CD4-positive, alpha-beta T cell treated with Interleukin-2 at 100 ng/mL for 4 hours (primary cell): ENCODE data around the gene LIX1.
A peak's percentile ranks its signal among the peaks of the same experiment; 100 is the strongest.
"Not testable (repeated sequence)": the region's sequence is repeated elsewhere in the genome, so short reads cannot be mapped to it uniquely, and the experiment has no call there.

ENCODE experiments used
- DNase-seq: peaks from one replicate; pipeline ENCODE4 v3.0.0-alpha.2; 2020; ENCODE audit warnings: low spot score

The LIX1 gene

DNA sequence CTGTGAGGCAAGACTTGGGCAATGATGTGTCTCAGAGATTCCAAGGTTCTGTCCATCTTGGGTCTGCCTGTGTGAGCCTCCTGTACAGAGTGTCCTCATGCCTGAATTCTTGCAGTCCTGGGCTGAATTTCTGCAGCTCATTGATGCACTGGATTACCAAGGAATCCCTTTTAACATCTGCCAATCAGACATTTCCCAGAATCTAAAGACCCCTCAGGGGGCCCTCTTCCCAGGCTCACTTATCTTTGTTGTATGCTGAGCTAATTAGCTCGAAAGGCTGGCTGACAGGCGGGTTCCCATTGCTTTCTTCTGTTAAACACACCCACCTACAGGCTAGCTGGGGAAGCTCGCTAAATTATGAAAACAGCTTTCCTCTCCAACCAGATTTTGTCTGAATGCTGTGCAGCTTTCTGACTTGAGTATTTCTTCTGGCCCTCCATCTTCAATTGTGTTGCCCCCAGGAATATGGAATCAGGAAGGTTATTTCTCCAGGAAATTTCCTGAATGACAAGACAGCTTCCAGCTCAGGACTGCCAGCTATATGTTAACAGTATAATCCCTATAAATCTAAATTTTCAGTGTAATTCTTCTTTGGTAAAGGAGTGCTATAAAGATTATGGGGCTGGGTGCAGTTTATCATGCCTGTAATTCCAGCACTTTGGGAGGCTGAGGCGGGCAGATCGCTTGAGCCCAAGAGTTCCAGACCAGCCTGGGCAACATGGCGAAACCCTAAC lies at the start of gene LIX1:
Gene LIX1 (minus strand): TSS at position 91 of the 734 bp plus-strand sequence. CDS start 35 bp downstream, at position 56.
- peak; percentile 27 for DNase-seq

- no peak for DNase-seq
These were observed 49.5 kb upstream of the LIX1 start for GRCh38 chr5:97191893-97192292.

DNA sequence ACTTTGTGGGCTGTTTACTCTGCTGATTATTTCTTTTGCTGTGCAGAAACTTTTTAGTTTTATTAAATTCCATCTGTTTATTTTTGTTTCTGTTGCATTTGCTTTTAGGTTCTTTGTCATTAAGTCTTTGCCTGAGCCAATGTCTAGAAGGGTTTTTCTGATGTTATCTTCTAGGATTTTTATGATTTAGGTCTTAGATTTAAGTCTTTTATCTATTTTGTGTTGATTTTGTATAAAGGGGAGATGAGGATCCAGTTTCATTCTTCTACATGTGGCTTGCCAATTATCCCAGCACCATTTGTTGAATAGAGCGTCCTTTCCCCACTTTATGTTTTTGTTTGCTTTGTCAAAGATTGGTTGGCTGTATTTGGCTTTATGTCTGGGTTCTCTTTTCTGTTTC lies 47.1 kb upstream of the LIX1 start:
- DNase-seq: not testable (repeated sequence)

DNA sequence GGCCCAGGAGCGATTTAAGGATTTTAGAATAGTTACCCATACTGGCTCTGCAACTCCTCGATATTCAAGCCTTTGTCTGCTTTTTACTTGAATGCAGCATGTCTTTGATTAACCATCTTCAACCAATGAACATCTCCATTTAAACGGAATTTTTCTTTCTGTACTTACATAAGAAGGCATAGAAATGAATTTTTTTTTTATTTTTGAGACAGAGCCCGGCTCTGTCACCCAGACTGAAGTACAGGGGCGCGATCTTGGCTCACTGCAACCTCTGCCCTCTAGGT lies 41.5 kb upstream of the LIX1 start:
- no peak for DNase-seq

GRCh38 chr5:97183100-97183929 lies 40.9 kb upstream of the LIX1 start, which contains the start of gene RIOK2:
Gene RIOK2, minus strand, starts transcription at chr5:97183247. Its CDS starts 56 bp downstream, at chr5:97183191.
- DNase-seq: peak; percentile 95

DNA sequence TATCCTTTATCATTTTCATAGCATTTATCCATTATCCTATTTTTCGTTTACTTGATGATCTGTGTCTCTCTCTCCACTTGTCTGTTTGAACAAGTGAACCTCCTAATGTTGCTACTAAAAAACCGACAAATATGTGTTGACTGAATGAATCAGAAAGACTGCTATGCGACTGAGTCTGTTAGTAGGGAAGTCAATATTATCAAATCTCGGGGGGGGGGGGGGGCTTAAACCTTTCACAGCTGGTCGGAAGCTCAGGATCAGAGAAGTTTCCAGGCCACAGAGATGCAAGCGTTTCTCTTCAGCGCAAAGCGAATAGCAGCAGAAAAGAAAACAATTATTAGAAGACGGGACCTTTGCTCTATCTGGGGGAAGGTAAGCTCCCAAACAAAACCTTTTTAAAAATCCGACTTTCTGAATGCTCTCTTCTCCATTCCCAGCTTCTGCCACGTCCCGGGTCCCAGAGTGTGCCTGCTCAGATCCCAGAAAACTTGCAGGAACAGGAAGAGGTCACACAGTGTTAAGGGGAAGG lies 40.2 kb upstream of the LIX1 start:
- DNase-seq: peak; percentile 16

DNA sequence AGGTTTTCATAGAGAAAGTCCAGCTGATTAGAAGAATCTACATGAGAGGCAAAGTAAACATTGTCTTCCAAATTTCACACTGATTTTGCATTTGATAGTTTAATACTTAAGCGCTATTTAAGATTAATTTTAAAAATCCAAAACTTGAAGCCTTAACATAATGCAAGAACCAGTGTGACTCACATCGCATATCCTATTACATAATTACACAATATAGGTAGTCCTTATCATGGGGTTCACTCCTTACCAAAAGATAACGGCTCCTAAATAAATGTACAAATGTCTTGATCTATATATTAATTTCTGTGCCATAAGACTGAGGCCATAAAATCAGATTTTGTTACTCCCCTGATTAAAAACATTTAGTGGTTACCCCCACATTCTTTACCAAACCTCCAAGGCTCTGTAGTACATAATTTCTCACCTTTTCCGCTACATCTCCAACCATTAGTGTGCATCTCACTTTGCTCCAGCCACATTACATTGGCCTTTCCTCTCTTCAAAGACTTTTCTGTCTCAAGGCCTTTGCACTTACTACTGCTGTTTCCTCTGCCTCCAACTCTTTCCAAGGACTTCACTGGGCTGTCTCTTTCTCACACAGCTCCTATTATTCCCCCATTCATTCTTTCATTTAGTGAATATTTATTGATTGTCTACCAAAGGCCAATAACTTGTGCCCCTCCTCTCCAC lies 39.6 kb upstream of the LIX1 start:
- DNase-seq: no peak

DNA sequence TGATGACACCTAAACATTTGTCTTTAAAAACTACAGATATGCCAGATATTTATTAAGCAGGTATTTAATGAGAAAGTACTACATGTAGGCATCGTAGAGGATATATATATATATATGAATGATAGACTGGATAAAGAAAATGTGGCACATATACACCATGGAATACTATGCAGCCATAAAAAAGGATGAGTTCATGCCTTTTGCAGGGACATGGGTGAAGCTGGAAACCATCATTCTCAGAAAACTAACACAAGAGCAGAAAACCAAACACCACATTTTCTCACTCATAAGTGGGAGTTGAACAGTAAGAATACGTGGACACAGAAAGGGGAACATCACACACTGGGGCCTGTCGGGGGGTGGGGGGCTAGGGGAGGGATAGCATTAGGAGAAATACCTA lies 37.0 kb upstream of the LIX1 start:
- DNase-seq: not testable (repeated sequence)

GRCh38 chr5:97172227-97172626 lies 29.8 kb upstream of the LIX1 start:
- DNase-seq: no peak

DNA sequence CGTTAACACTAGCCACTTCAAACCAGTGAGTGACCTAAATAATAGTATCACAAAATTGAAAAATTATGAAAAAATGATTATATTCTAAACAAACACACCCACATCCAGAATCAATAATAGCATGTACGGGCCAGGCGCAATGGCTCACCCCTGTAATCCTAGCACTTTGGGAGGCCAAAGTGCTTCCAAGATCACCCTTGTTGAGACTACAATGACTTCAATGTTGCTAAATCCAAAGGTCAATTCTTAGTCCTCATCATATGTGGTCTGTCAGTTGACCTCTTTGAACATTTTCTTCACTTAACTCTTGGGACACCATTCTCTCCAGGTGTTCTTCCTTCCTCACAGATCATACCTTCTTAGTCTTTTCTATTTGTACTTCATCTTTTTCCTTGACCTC lies 29.3 kb upstream of the LIX1 start:
- no peak for DNase-seq

DNA sequence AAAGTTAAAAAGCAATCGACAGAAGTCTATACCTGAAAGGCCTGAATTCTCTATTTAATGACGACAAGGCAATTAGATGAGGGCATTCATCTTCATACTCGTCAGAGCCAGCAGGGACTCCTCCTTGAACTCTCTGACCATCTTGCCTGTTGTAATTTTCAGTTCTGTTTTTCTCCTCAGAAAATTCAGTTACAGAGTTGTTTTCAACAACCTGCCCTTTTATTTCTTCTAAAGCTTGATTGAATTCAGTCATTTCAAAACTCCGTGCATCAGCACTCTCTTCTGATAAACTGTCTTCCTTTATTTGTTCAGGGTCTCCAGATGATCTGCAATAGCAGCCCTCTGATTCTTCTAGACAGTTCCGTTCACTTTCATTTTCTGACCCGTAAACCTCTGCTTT lies 25.0 kb upstream of the LIX1 start:
- no peak for DNase-seq

DNA sequence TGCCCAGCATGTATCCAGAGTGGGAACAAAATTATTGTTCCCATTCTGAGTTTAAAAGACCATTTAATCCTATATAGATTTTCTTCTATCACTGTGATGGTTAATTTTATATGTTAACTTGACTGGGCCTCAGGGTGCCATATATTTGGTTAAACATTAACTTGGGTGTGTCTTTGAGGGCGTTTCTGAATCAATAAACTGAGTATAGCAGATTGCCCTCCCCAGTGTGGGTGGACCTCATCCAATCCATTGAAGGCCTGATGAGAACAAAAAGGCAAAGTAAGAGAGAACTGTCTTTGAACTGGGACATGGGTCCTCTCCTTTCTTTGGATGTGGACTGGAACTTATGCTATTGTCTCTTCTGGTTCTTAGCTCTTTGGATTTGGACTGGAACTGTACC lies 23.3 kb upstream of the LIX1 start:
- no peak for DNase-seq

DNA sequence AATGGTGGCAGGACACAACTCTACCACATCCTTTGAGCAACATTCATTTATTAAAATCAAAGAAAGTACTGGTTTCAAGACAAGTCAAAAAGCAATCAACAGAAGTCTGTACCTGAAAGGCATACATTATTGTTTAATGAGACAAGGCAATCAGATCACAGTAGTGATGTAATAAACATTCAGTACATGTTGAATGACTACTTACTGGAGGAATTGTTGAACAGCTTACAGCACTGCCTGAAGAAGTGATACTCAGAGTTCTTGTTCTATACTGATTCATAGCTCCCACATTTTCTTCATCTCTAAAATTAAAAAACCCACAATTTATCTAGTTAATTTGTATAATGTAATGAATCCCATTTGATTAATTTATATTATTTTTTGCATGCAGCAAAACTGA lies 22.4 kb upstream of the LIX1 start:
- no peak for DNase-seq

DNA sequence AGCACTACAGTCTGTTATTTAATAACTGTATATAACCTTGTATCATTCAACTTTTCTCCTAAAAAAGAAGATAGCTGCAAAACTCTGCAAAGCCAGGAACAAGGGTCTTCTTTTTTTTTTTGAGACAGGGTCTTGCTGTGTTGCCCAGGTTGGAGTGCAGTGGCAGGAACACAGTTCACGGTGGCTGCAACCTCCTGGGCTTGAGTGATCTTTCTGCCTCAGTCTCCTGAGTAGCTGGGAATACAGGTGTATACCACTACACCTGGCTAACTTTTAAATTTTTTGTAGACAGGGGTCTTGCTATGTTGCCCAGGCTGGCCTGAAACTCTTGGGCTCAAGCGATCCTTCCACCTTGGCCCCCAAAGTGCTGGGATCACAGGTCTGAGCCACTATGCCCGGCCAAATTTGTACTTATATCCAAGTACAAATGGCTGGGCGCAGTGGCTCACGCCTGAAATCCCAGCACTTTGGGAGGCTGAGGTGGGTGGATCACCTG lies 21.4 kb upstream of the LIX1 start:
- no peak for DNase-seq

- DNase-seq: peak; percentile 50
These were observed 21.0 kb upstream of the LIX1 start for GRCh38 chr5:97163360-97163764.

GRCh38 chr5:97162045-97162444 lies 19.6 kb upstream of the LIX1 start:
- peak; percentile 67 for DNase-seq

DNA sequence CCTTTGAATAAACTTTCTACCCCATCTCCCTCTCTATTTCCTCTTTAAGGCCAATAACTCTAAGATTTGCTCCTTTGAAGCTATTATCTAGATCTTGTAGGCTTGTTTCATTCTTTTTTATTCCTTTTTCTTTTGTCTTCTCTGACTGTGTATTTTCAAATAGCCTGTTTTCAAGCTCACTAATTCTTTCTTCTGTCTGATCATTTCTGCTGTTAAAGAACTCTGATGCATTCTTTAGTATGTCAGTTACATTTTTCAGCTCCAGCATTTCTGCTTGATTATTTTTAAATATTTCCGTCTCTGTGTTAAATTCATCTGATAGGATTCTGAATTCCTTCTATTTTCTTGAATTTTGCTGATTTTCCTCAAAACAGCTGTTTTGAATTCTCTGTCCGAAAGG lies 15.3 kb upstream of the LIX1 start:
- no peak for DNase-seq

DNA sequence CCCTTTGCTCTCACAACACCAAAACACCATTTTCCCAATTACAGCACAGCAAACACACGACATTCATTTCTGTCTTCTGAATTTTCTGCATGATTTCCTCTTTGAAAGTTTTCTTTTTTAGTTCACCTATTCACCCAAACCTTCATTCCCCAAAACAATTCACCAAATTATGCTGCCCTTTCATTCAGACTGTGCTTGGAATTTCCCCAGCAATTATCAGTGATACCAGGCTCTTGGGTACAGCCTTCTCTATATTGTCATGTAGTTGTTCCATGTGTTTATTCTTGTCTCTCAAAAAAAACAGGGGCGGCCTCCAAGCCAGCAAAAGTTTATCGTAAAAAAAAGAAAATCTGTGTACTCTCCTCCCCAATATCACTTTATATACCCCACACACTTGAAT lies 9.0 kb upstream of the LIX1 start:
- no peak for DNase-seq

- DNase-seq: no peak
These were observed 8.0 kb upstream of the LIX1 start for GRCh38 chr5:97150401-97150800.

- no peak for DNase-seq
These were observed 7.3 kb upstream of the LIX1 start for GRCh38 chr5:97149709-97150108.

DNA sequence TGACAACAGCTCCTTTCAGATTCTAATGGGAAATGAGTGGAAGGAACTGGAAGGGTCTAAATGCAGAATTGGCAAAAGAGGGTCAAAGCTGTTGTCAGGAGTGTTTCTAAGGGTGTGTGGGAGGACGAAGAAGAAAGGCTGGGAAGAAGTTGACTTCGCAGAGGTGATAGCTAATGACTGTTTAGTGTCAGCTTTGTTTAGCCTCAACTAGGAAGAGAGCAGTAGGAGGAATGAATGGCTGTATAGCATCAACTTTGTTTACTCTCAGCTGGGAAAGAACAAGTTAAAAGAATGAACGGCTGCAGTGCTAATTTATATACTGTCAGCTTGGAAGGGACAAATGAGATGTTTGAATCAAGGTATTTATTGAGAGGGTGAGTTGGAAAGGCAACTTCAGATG lies 5.9 kb upstream of the LIX1 start:
- no peak for DNase-seq

DNA sequence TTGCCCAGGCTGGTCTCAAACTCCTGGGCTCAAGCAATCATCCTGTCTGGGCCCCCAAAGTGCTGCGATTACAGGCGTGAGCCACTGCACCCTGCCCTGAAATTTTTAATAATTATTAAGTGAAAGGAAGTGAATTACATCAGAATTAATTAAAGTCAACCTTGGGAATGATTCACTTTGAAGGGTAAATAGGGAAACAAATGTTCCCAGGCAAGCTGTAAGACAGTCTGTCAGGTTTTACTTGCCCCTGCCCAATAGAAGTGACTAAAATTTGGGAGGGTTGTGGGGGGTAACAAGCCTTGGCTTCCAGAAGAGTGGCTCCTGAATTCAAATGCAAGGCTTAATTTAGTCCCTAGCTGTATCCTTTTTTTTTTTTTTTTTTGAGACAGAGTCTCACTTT lies 1.3 kb upstream of the LIX1 start:
- DNase-seq: no peak

DNA sequence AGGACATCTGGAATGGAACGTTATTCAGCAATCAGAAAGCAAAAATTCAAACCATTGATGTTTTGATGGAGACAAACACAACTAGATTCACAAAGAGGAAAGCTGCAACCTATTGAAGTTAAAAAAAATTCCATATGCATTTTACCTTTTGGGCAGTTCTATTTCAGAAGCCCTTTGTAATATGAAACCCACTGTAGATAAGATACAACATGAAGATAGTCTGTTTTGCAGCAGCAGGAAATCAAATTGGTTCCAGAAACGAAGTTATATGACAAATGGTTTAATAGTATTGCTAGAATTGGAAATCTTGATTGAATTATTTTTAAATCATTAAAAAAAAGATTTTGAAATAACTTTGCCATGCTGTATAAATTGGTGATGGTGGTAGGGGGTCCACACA lies 872 bp downstream of the LIX1 start:
- no peak for DNase-seq
